ENCODE measurements around the gene TRIP4.

Gene TRIP4

GRCh38 chr15:64459066-64459781 lies 71.6 kb downstream of the TRIP4 start:
- H3K4me3 ChIP-seq (ENCODE audit: low read length) = no peak overlapping the region
- H3K27me3 ChIP-seq (ENCODE audit: control insufficient read depth, insufficient read depth, low read length) = no peaks in the 10 kb centered on the region
- no peaks in the 10 kb centered on the region for H3K36me3 ChIP-seq (ENCODE audit: control insufficient read depth, insufficient read depth, low read length)
- H3K27ac ChIP-seq (ENCODE audit: low read depth, low read length) = no peak overlapping the region
- H3K4me1 ChIP-seq (ENCODE audit: control insufficient read depth, insufficient read depth, low read length) = peaks cover 27% of the 10 kb centered on the region
- H3K9ac ChIP-seq (ENCODE audit: low read length) = no peak overlapping the region

GRCh38 chr15:64460206-64460723 lies 72.6 kb downstream of the TRIP4 start, which contains the start of gene ZNF609:
Gene ZNF609, plus strand, starts transcription at chr15:64460578. Its CDS starts 38,842 bp downstream, at chr15:64499420.
- Histone ChIP-seq H3K9ac (ENCODE audit: low read length) (peak within 1 kb of the TSS; percentile 42), H3K4me1 (ENCODE audit: control insufficient read depth, insufficient read depth, low read length) (peaks cover 35% of the 10 kb centered on the region)

GRCh38 chr15:64460724-64461720 lies 73.4 kb downstream of the TRIP4 start:
- H3K9ac ChIP-seq (ENCODE audit: low read length) = peak overlapping the region; percentile 42
- H3K4me3 ChIP-seq (ENCODE audit: low read length) = peak overlapping the region; percentile 87
- H3K36me3 ChIP-seq (ENCODE audit: control insufficient read depth, insufficient read depth, low read length) = no peaks in the 10 kb centered on the region
- peak overlapping the region; percentile 60 for H3K27ac ChIP-seq (ENCODE audit: low read depth, low read length)
- H3K4me1 ChIP-seq (ENCODE audit: control insufficient read depth, insufficient read depth, low read length) = peaks cover 30% of the 10 kb centered on the region
- no peaks in the 10 kb centered on the region for H3K27me3 ChIP-seq (ENCODE audit: control insufficient read depth, insufficient read depth, low read length)

More at GRCh38 chr15:64460206-64460723, 72.6 kb downstream of the TRIP4 start, which contains the start of gene ZNF609:
- Histone ChIP-seq H3K4me3 (ENCODE audit: low read length) (peak within 1 kb of the TSS; percentile 87), H3K27ac (ENCODE audit: low read depth, low read length) (peak within 1 kb of the TSS; percentile 60), H3K27me3 (ENCODE audit: control insufficient read depth, insufficient read depth, low read length) (no peaks in the 10 kb centered on the region), H3K36me3 (ENCODE audit: control insufficient read depth, insufficient read depth, low read length) (no peaks in the 10 kb centered on the region)

- Histone ChIP-seq H3K27me3 (ENCODE audit: control insufficient read depth, insufficient read depth, low read length) (no peaks in the 10 kb centered on the region), H3K4me1 (ENCODE audit: control insufficient read depth, insufficient read depth, low read length) (peaks cover 31% of the 10 kb centered on the region), H3K36me3 (ENCODE audit: control insufficient read depth, insufficient read depth, low read length) (no peaks in the 10 kb centered on the region), H3K27ac (ENCODE audit: low read depth, low read length) (peak overlapping the region; percentile 60), H3K9ac (ENCODE audit: low read length) (peak overlapping the region; percentile 42), H3K4me3 (ENCODE audit: low read length) (peak overlapping the region; percentile 87)
Observed at GRCh38 chr15:64461721-64462162, 74.1 kb downstream of the TRIP4 start.

GRCh38 chr15:64462492-64462891 lies 74.9 kb downstream of the TRIP4 start:
- Histone ChIP-seq H3K36me3 (ENCODE audit: control insufficient read depth, insufficient read depth, low read length) (no peaks in the 10 kb centered on the region), H3K27ac (ENCODE audit: low read depth, low read length) (no peak overlapping the region), H3K4me1 (ENCODE audit: control insufficient read depth, insufficient read depth, low read length) (peaks cover 29% of the 10 kb centered on the region), H3K4me3 (ENCODE audit: low read length) (no peak overlapping the region), H3K27me3 (ENCODE audit: control insufficient read depth, insufficient read depth, low read length) (no peaks in the 10 kb centered on the region), H3K9ac (ENCODE audit: low read length) (no peak overlapping the region)

- H3K27me3 ChIP-seq (ENCODE audit: control insufficient read depth, insufficient read depth, low read length) = no peaks in the 10 kb centered on the region
- no peak overlapping the region for H3K4me3 ChIP-seq (ENCODE audit: low read length)
- H3K36me3 ChIP-seq (ENCODE audit: control insufficient read depth, insufficient read depth, low read length) = no peaks in the 10 kb centered on the region
- H3K4me1 ChIP-seq (ENCODE audit: control insufficient read depth, insufficient read depth, low read length) = peaks cover 29% of the 10 kb centered on the region
- H3K27ac ChIP-seq (ENCODE audit: low read depth, low read length) = no peak overlapping the region
- no peak overlapping the region for H3K9ac ChIP-seq (ENCODE audit: low read length)
Observed at GRCh38 chr15:64464276-64465005, 76.8 kb downstream of the TRIP4 start.

GRCh38 chr15:64466408-64467141 lies 78.9 kb downstream of the TRIP4 start:
- no peak overlapping the region for H3K9ac ChIP-seq (ENCODE audit: low read length)
- no peak overlapping the region for H3K4me3 ChIP-seq (ENCODE audit: low read length)

GRCh38 chr15:64472161-64472560 lies 84.5 kb downstream of the TRIP4 start:
- no peaks in the 10 kb centered on the region for H3K27me3 ChIP-seq (ENCODE audit: control insufficient read depth, insufficient read depth, low read length)
- H3K4me1 ChIP-seq (ENCODE audit: control insufficient read depth, insufficient read depth, low read length) = peaks cover 2% of the 10 kb centered on the region
- H3K27ac ChIP-seq (ENCODE audit: low read depth, low read length) = no peak overlapping the region
- H3K36me3 ChIP-seq (ENCODE audit: control insufficient read depth, insufficient read depth, low read length) = no peaks in the 10 kb centered on the region
- no peak overlapping the region for H3K4me3 ChIP-seq (ENCODE audit: low read length)
- H3K9ac ChIP-seq (ENCODE audit: low read length) = no peak overlapping the region

More at GRCh38 chr15:64466408-64467141, 78.9 kb downstream of the TRIP4 start:
- Histone ChIP-seq H3K36me3 (ENCODE audit: control insufficient read depth, insufficient read depth, low read length) (no peaks in the 10 kb centered on the region), H3K4me1 (ENCODE audit: control insufficient read depth, insufficient read depth, low read length) (peaks cover 27% of the 10 kb centered on the region), H3K27ac (ENCODE audit: low read depth, low read length) (no peak overlapping the region), H3K27me3 (ENCODE audit: control insufficient read depth, insufficient read depth, low read length) (no peaks in the 10 kb centered on the region)

- H3K4me1 ChIP-seq (ENCODE audit: control insufficient read depth, insufficient read depth, low read length) = no peaks in the 10 kb centered on the region
- H3K27ac ChIP-seq (ENCODE audit: low read depth, low read length) = no peak overlapping the region
Observed at GRCh38 chr15:64474846-64475245, 87.2 kb downstream of the TRIP4 start.

GRCh38 chr15:64476550-64476949 lies 88.9 kb downstream of the TRIP4 start:
- Histone ChIP-seq H3K4me1 (ENCODE audit: control insufficient read depth, insufficient read depth, low read length) (no peaks in the 10 kb centered on the region), H3K9ac (ENCODE audit: low read length) (no peak overlapping the region), H3K27ac (ENCODE audit: low read depth, low read length) (no peak overlapping the region), H3K4me3 (ENCODE audit: low read length) (no peak overlapping the region), H3K36me3 (ENCODE audit: control insufficient read depth, insufficient read depth, low read length) (no peaks in the 10 kb centered on the region), H3K27me3 (ENCODE audit: control insufficient read depth, insufficient read depth, low read length) (no peaks in the 10 kb centered on the region)

More at GRCh38 chr15:64474846-64475245, 87.2 kb downstream of the TRIP4 start:
- Histone ChIP-seq H3K36me3 (ENCODE audit: control insufficient read depth, insufficient read depth, low read length) (no peaks in the 10 kb centered on the region), H3K27me3 (ENCODE audit: control insufficient read depth, insufficient read depth, low read length) (no peaks in the 10 kb centered on the region), H3K9ac (ENCODE audit: low read length) (no peak overlapping the region), H3K4me3 (ENCODE audit: low read length) (no peak overlapping the region)

- Histone ChIP-seq H3K9ac (ENCODE audit: low read length) (no peak overlapping the region), H3K27ac (ENCODE audit: low read depth, low read length) (no peak overlapping the region), H3K36me3 (ENCODE audit: control insufficient read depth, insufficient read depth, low read length) (no peaks in the 10 kb centered on the region), H3K4me1 (ENCODE audit: control insufficient read depth, insufficient read depth, low read length) (no peaks in the 10 kb centered on the region), H3K4me3 (ENCODE audit: low read length) (no peak overlapping the region), H3K27me3 (ENCODE audit: control insufficient read depth, insufficient read depth, low read length) (no peaks in the 10 kb centered on the region)
Observed at GRCh38 chr15:64478863-64479262, 91.2 kb downstream of the TRIP4 start.
